Measurements from ENCODE around the gene ERMN. TPM values are rescaled to one million over a fixed set of nuclear protein-coding genes. Genes with fewer than 3 reads are reported as not detected.

ERMN gene
- total RNA-seq, 2 donors from 2014 or later, result 0.55 to 0.68 TPM

GRCh38 chr2:157302492-157303099 lies 23.0 kb downstream of the ERMN start:
- Histone ChIP-seq H3K36me3 (ENCODE audit: control insufficient read depth, insufficient read depth, low read length) (no peaks in the 10 kb centered on the region), H3K27me3 (ENCODE audit: control insufficient read depth, insufficient read depth, low read length, poor library complexity, severe bottlenecking) (no peaks in the 10 kb centered on the region), H3K9me3 (ENCODE audit: control insufficient read depth, low read length) (no peaks in the 10 kb centered on the region), H3K27ac (ENCODE audit: low read depth, low read length) (no peak overlapping the region), H3K4me3 (ENCODE audit: low read length) (no peak overlapping the region), H3K4me1 (ENCODE audit: control insufficient read depth, insufficient read depth, low read length) (peaks cover 11% of the 10 kb centered on the region), H3K9ac (ENCODE audit: extremely low read depth, low read length, poor library complexity, severe bottlenecking) (no peak overlapping the region)
- TF ChIP-seq CTCF (conservative IDR thresholded peaks at IDR 0.05), result peak; percentile 89
- Mint-ChIP-seq H3K4me3 (no peak overlapping the region), H3K9me3 (no peaks in the 10 kb centered on the region), H3K27me3 (ENCODE audit: insufficient read depth) (no peaks in the 10 kb centered on the region), H3K36me3 (ENCODE audit: low read depth) (no peaks in the 10 kb centered on the region), H3K27ac (no peak overlapping the region), H3K4me1 (peaks cover 13% of the 10 kb centered on the region)
- 15 to 46% methylated on average over 3 to 8 of the region's 9 CpGs for WGBS, 2 experiments (ENCODE audit: insufficient coverage in 1 of 2, insufficient read length in 1 of 2)
- no peak for DNase-seq

GRCh38 chr2:157301307-157301706 lies 24.3 kb downstream of the ERMN start:
- Histone ChIP-seq H3K27me3 (ENCODE audit: control insufficient read depth, insufficient read depth, low read length, poor library complexity, severe bottlenecking) (no peaks in the 10 kb centered on the region), H3K4me1 (ENCODE audit: control insufficient read depth, insufficient read depth, low read length) (peaks cover 11% of the 10 kb centered on the region), H3K4me3 (ENCODE audit: low read length) (no peak overlapping the region), H3K36me3 (ENCODE audit: control insufficient read depth, insufficient read depth, low read length) (no peaks in the 10 kb centered on the region), H3K27ac (ENCODE audit: low read depth, low read length) (no peak overlapping the region), H3K9ac (ENCODE audit: extremely low read depth, low read length, poor library complexity, severe bottlenecking) (no peak overlapping the region), H3K9me3 (ENCODE audit: control insufficient read depth, low read length) (no peaks in the 10 kb centered on the region)
- H3K9me3 Mint-ChIP-seq, result no peaks in the 10 kb centered on the region
- WGBS, 2 experiments (ENCODE audit: insufficient coverage in 1 of 2, insufficient read length in 1 of 2), result 72 to 88% methylated on average over 2 of the region's 2 CpGs
- no peaks in the 10 kb centered on the region for H3K36me3 Mint-ChIP-seq (ENCODE audit: low read depth)
- H3K27me3 Mint-ChIP-seq (ENCODE audit: insufficient read depth), result no peaks in the 10 kb centered on the region
- peaks cover 13% of the 10 kb centered on the region for H3K4me1 Mint-ChIP-seq
- TF ChIP-seq CTCF (conservative IDR thresholded peaks at IDR 0.05), result no peak
- no peak overlapping the region for H3K27ac Mint-ChIP-seq
- no peak for DNase-seq
- H3K4me3 Mint-ChIP-seq, result no peak overlapping the region

GRCh38 chr2:157296958-157297357 lies 28.7 kb downstream of the ERMN start:
- Histone ChIP-seq H3K27ac (ENCODE audit: low read depth, low read length) (no peak overlapping the region), H3K4me1 (ENCODE audit: control insufficient read depth, insufficient read depth, low read length) (peaks cover 8% of the 10 kb centered on the region), H3K27me3 (ENCODE audit: control insufficient read depth, insufficient read depth, low read length, poor library complexity, severe bottlenecking) (no peaks in the 10 kb centered on the region), H3K9ac (ENCODE audit: extremely low read depth, low read length, poor library complexity, severe bottlenecking) (no peak overlapping the region), H3K4me3 (ENCODE audit: low read length) (no peak overlapping the region), H3K9me3 (ENCODE audit: control insufficient read depth, low read length) (no peaks in the 10 kb centered on the region), H3K36me3 (ENCODE audit: control insufficient read depth, insufficient read depth, low read length) (no peaks in the 10 kb centered on the region)
- no peak overlapping the region for H3K4me3 Mint-ChIP-seq
- no peak for TF ChIP-seq CTCF (conservative IDR thresholded peaks at IDR 0.05)
- peak; percentile 53 for DNase-seq
- 93 to 100% methylated on average over 1 to 4 of the region's 4 CpGs for WGBS, 2 experiments (ENCODE audit: insufficient coverage in 1 of 2, insufficient read length in 1 of 2)
- H3K4me1 Mint-ChIP-seq, result peaks cover 9% of the 10 kb centered on the region
- H3K27me3 Mint-ChIP-seq (ENCODE audit: insufficient read depth), result no peaks in the 10 kb centered on the region
- no peaks in the 10 kb centered on the region for H3K9me3 Mint-ChIP-seq
- H3K36me3 Mint-ChIP-seq (ENCODE audit: low read depth), result no peaks in the 10 kb centered on the region
- H3K27ac Mint-ChIP-seq, result no peak overlapping the region
